Smooth muscle cell (in vitro differentiated cells): ENCODE measurements around the gene MFSD2B. TPM values are rescaled to one million over a fixed set of nuclear protein-coding genes. Genes with fewer than 3 reads are reported as not detected.

Experiments used
- DNase-seq: peaks from one replicate; lab custom pipeline; 2025; ENCODE audit not compliant: unreplicated experiment; lab: John Stamatoyannopoulos, UW
- H2AFZ ChIP-seq: fragments of 200-600 bp; sonication (generic); 2 replicates; pipeline ENCODE4 v1.6.0; 2016; ENCODE audit warnings: antibody characterized with exemption, low read depth, mild to moderate bottlenecking
- H3F3A ChIP-seq: fragments of 200-600 bp; sonication (generic); 2 replicates; pipeline ENCODE4 v1.6.0; 2017; ENCODE audit warnings: antibody characterized with exemption, low read depth
- H3K27ac ChIP-seq: fragments of 200-600 bp; sonication (generic); 2 replicates; pipeline ENCODE4 v1.5.1; 2016; ENCODE audit warnings: low read depth, mild to moderate bottlenecking
- H3K27me3 ChIP-seq: fragments of 200-600 bp; sonication (generic); 2 replicates; pipeline ENCODE4 v1.6.1; 2016; ENCODE audit warnings: low read depth, mild to moderate bottlenecking
- H3K36me3 ChIP-seq: fragments of 200-600 bp; sonication (generic); 2 replicates; pipeline ENCODE4 v1.5.1; 2016; ENCODE audit warnings: low read depth
- H3K4me1 ChIP-seq: fragments of 200-600 bp; sonication (generic); 2 replicates; pipeline ENCODE4 v1.5.1; 2016; ENCODE audit warnings: low read depth
- H3K4me2 ChIP-seq: fragments of 200-600 bp; sonication (generic); 2 replicates; pipeline ENCODE4 v1.6.0; 2016; ENCODE audit warnings: mild to moderate bottlenecking
- H3K4me3 ChIP-seq: fragments of 200-600 bp; sonication (generic); 2 replicates; pipeline ENCODE4 v1.5.1; 2016; ENCODE audit warnings: mild to moderate bottlenecking
- H3K79me2 ChIP-seq: fragments of 200-600 bp; sonication (generic); 2 replicates; pipeline ENCODE4 v1.6.0; 2016; ENCODE audit warnings: low read depth, mild to moderate bottlenecking
- H3K9ac ChIP-seq: fragments of 200-600 bp; sonication (generic); 2 replicates; pipeline ENCODE4 v1.6.0; 2016; ENCODE audit warnings: low read depth
- H3K9me3 ChIP-seq: fragments of 200-600 bp; sonication (generic); replicated peaks from 2 replicates; pipeline ENCODE4 v1.5.1; 2016; ENCODE audit warnings: low read depth
- H4K20me1 ChIP-seq: fragments of 200-600 bp; sonication (generic); 2 replicates; pipeline ENCODE4 v1.6.0; 2016; ENCODE audit warnings: low read depth
- WGBS: methylation state at CpG from one replicate; pipeline ENCODE4 v1.1.7; 2016; ENCODE audit warnings: low lambda C conversion rate; 5-methylcytosine and 5-hydroxymethylcytosine counted together
- polyA plus RNA-seq: library from polyadenylated mRNA; unstranded; fragments of >200 nt; fragmentation: Nextera tagmentation; extraction: Ambion mirVana; gene quantifications from 2 replicates; pipeline ENCODE4 v1.2.1, GENCODE V29; 2016
- total RNA-seq: library from RNA; depleted of rRNA; stranded (reverse); fragments of >200 nt; gene quantifications from 2 replicates; pipeline ENCODE4 v1.2.3, GENCODE V29; 2014
- TF ChIP-seq, protein P1 (sequence below): fragments of 200-600 bp; sonication (generic); IDR thresholded peaks from 2 replicates; pipeline ENCODE4 v1.5.1; 2017; ENCODE audit warnings: borderline replicate concordance, mild to moderate bottlenecking, antibody characterized with exemption; ENCODE audit not compliant: insufficient read depth, poor library complexity, severe bottlenecking

MFSD2B gene
- total and polyA plus RNA-seq, 2 experiments from 2014 or later: 0.54 TPM; not detected in 1

DNA sequence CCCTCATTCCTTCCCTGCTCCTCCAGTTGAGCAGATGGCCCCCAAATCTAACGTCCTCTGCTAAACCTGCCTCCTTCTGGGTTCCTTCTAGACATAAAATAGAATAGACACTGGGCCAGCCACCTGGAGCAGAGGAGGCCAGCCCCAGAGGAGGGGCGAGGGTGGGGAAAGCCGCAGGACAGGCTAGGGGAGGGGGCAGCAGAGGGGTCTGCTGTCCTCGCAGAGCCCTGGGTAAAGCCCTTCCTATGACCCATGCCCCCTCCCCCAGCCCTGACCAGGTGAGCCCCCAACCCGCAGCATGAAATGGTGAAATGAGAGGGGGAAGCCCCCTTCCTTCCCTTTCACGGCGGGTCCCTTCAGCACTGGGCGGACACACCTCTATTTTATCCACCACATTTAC, 7.8 kb downstream of the MFSD2B start:
- H3K9ac ChIP-seq: no peak overlapping the region
- no peaks in the 10 kb centered on the region for H3K4me1 ChIP-seq
- no peak overlapping the region for H3K4me2 ChIP-seq
- TF ChIP-seq, protein P1, sequence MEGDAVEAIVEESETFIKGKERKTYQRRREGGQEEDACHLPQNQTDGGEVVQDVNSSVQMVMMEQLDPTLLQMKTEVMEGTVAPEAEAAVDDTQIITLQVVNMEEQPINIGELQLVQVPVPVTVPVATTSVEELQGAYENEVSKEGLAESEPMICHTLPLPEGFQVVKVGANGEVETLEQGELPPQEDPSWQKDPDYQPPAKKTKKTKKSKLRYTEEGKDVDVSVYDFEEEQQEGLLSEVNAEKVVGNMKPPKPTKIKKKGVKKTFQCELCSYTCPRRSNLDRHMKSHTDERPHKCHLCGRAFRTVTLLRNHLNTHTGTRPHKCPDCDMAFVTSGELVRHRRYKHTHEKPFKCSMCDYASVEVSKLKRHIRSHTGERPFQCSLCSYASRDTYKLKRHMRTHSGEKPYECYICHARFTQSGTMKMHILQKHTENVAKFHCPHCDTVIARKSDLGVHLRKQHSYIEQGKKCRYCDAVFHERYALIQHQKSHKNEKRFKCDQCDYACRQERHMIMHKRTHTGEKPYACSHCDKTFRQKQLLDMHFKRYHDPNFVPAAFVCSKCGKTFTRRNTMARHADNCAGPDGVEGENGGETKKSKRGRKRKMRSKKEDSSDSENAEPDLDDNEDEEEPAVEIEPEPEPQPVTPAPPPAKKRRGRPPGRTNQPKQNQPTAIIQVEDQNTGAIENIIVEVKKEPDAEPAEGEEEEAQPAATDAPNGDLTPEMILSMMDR: no peak
- no peak overlapping the region for H3K27ac ChIP-seq
- no peaks in the 10 kb centered on the region for H3K79me2 ChIP-seq
- H2AFZ ChIP-seq: no peak overlapping the region
- no peaks in the 10 kb centered on the region for H3K36me3 ChIP-seq
- H4K20me1 ChIP-seq: no peaks in the 10 kb centered on the region
- H3F3A ChIP-seq: no peaks in the 10 kb centered on the region
- WGBS: 95% methylated on average over 4 of the region's 8 CpGs
- H3K9me3 ChIP-seq: no peaks in the 10 kb centered on the region
- no peak for DNase-seq
- H3K27me3 ChIP-seq: no peaks in the 10 kb centered on the region
- H3K4me3 ChIP-seq: no peak overlapping the region

DNA sequence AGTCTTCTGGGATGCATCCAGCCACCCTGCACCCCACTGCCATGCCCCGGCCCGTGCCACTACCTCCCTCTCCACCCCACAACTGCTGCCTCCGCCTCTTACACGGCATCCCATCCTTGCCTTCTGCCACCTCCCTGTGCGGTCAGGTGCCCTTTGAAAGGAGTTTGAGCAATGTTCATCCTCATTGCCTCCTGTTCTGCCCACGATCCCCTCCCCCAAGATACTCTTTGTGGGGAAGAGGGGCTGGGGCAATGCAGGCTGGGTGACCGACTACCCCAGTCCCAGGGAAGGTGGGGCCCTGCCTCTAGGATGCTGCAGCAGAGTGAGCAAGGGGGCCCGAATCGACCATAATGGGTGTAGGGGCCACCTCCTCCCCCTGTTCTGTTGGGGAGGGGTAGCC, 8.4 kb downstream of the MFSD2B start:
- Histone ChIP-seq H3K9ac (no peak overlapping the region), H3K4me2 (no peak overlapping the region), H3K4me3 (no peak overlapping the region), H3K9me3 (no peaks in the 10 kb centered on the region), H3K27ac (no peak overlapping the region), H3K4me1 (no peaks in the 10 kb centered on the region), H3K79me2 (no peaks in the 10 kb centered on the region), H3K36me3 (no peaks in the 10 kb centered on the region), H3F3A (no peaks in the 10 kb centered on the region), H3K27me3 (no peaks in the 10 kb centered on the region), H2AFZ (no peak overlapping the region), H4K20me1 (no peaks in the 10 kb centered on the region)
- TF ChIP-seq, protein P1: no peak
- DNase-seq: no peak
- 87% methylated on average over 9 of the region's 9 CpGs for WGBS

DNA sequence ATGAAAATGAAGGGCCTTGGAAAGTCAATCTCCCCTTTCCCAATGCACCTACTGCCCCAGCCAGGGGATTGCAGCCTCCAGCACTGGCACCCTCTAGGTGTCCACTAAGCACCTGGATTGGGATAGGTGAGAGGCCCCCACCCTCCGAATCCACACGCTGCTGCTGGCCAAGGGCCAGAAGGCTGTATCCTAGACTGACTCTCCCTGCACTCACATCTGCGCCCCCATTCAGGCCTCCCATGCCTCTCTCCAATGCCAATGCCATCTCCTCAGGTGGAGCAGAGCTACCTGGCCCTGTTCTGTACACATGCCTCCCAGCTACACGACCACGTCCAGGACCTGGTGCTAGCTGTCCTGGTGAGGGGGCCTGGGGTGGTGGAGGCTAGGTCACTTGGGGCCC, 9.8 kb downstream of the MFSD2B start:
- H3K27me3 ChIP-seq: no peaks in the 10 kb centered on the region
- H3K27ac ChIP-seq: no peak overlapping the region
- no peaks in the 10 kb centered on the region for H3K79me2 ChIP-seq
- H3K4me2 ChIP-seq: no peak overlapping the region
- no peaks in the 10 kb centered on the region for H4K20me1 ChIP-seq
- H3K4me1 ChIP-seq: no peaks in the 10 kb centered on the region
- no peak overlapping the region for H3K9ac ChIP-seq
- no peak for DNase-seq
- no peak overlapping the region for H2AFZ ChIP-seq
- H3K36me3 ChIP-seq: no peaks in the 10 kb centered on the region
- TF ChIP-seq, protein P1: no peak
- H3K4me3 ChIP-seq: no peak overlapping the region
- no peaks in the 10 kb centered on the region for H3K9me3 ChIP-seq
- no peaks in the 10 kb centered on the region for H3F3A ChIP-seq
- 96% methylated on average over 5 of the region's 5 CpGs for WGBS

DNA sequence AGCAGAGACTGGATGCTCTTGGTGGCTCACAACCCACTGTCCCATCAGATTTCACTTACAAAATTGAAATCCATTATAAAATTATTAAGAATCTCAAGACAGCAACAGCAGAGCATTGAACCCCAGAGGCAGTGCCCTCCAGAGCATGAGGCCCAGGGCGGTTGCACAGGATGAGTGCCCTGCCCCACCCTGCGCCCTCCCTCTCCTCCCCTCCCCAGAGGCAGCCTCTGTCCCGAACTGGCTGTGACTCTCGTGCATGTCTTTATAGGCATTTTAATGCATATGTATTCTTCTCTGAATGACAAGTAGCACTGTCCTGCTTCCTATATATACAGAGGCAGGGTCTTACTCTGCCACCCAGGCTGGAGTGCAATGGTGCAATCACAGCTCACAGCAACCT, 10.4 kb downstream of the MFSD2B start:
- 94% methylated on average over 4 of the region's 4 CpGs for WGBS
- H2AFZ ChIP-seq: no peak overlapping the region
- no peaks in the 10 kb centered on the region for H3K36me3 ChIP-seq
- no peaks in the 10 kb centered on the region for H4K20me1 ChIP-seq
- no peak overlapping the region for H3K4me2 ChIP-seq
- no peaks in the 10 kb centered on the region for H3F3A ChIP-seq
- no peak overlapping the region for H3K4me3 ChIP-seq
- no peak overlapping the region for H3K9ac ChIP-seq
- H3K79me2 ChIP-seq: no peaks in the 10 kb centered on the region
- H3K9me3 ChIP-seq: no peaks in the 10 kb centered on the region
- no peak for DNase-seq
- H3K27ac ChIP-seq: no peak overlapping the region
- TF ChIP-seq, protein P1: no peak
- no peaks in the 10 kb centered on the region for H3K4me1 ChIP-seq
- H3K27me3 ChIP-seq: no peaks in the 10 kb centered on the region
